GM12878 (cell line): ENCODE measurements around the gene CTXND2. TPM values are rescaled to one million over a fixed set of nuclear protein-coding genes. Genes with fewer than 3 reads are reported as not detected.

Experiments
- ATAC-seq: fragments of 200-7000 bp; cut with Tn5 transposase; 3 replicates; pipeline ENCODE4 v1.9.1; 2020; ENCODE audit warnings: mild to moderate bottlenecking, moderate library complexity
- BruUV-seq: library from RNA; stranded (reverse); fragments of 400-500 nt; replicated peaks from 2 replicates; lab custom pipeline; 2021; lab: Mats Ljungman, UMichigan
- CTCF ChIA-PET: fragments of 300-600 bp; sonication (Branson Sonifier 250); formaldehyde crosslinking; extraction: SDS; loops from one replicate; lab custom pipeline; 2021; ENCODE audit warnings: inconsistent platforms; lab: Yijun Ruan, JAX
- POLR2A ChIA-PET: fragments of 350-600 bp; formaldehyde crosslinking; extraction: SDS; loops from one replicate; lab custom pipeline; 2021; ENCODE audit warnings: inconsistent platforms; lab: Charles Lee
- RAD21 ChIA-PET: fragments of 300-600 bp; sonication (Branson Sonifier 250); formaldehyde crosslinking; loops from one replicate; lab custom pipeline; 2023; ENCODE audit warnings: antibody characterized with exemption; ENCODE audit not compliant: unreplicated experiment; lab: Charles Lee
- SMC1A ChIA-PET: fragments of 300-600 bp; sonication (Branson Sonifier 250); formaldehyde crosslinking; loops from one replicate; lab custom pipeline; 2023; ENCODE audit not compliant: unreplicated experiment, uncharacterized antibody; lab: Charles Lee
- DNase-seq: peaks from one replicate; pipeline ENCODE4 v3.0.0-alpha.2; 2011; ENCODE audit warnings: low read depth, low spot score
- FAIRE-seq: peaks from 3 replicates; lab custom pipeline; 2011; peaks lifted over from hg19 to GRCh38; lab: Jason Lieb, UNC
- H2AFZ ChIP-seq: 2 replicates; pipeline ENCODE4 v1.6.0; 2011; ENCODE audit warnings: low read depth, low read length, control low read depth; ENCODE audit not compliant: control insufficient read depth
- H3K27ac ChIP-seq: 2 replicates; pipeline ENCODE4 v1.5.1; 2011; ENCODE audit warnings: control low read depth; ENCODE audit not compliant: control insufficient read depth, insufficient read depth
- H3K27me3 ChIP-seq, 2 experiments: replicated peaks in 1 of 2; 2 replicates each; pipeline versions ENCODE4 v1.6.0 to v1.6.1; 2011; ENCODE audit warnings: low read length in 1 of 2; ENCODE audit not compliant: control insufficient read depth in 2 of 2, insufficient read depth in 2 of 2
- H3K36me3 ChIP-seq, 2 experiments: 2 replicates each; pipeline ENCODE4 v1.5.1; 2011; ENCODE audit warnings: low read length in 1 of 2; ENCODE audit not compliant: control insufficient read depth in 2 of 2, insufficient read depth in 2 of 2
- H3K4me1 ChIP-seq: 2 replicates; pipeline ENCODE4 v1.6.1; 2011; ENCODE audit warnings: mild to moderate bottlenecking, low read length, moderate library complexity, mixed read lengths; ENCODE audit not compliant: control insufficient read depth, insufficient read depth
- H3K4me2 ChIP-seq: 2 replicates; pipeline ENCODE4 v1.6.0; 2011; ENCODE audit warnings: control low read depth; ENCODE audit not compliant: control insufficient read depth, insufficient read depth
- H3K4me3 ChIP-seq: fragments of 200-600 bp; sonication (generic); 2 replicates; pipeline ENCODE4 v1.5.1; 2016
- H3K79me2 ChIP-seq: 2 replicates; pipeline ENCODE4 v1.6.0; 2011; ENCODE audit warnings: low read length; ENCODE audit not compliant: control insufficient read depth, insufficient read depth
- H3K9ac ChIP-seq: 2 replicates; pipeline ENCODE4 v1.8.0; 2011; ENCODE audit warnings: low read length, control low read depth, mixed read lengths; ENCODE audit not compliant: control insufficient read depth, insufficient read depth
- H3K9me3 ChIP-seq: replicated peaks from 3 replicates; pipeline ENCODE4 v1.5.1; 2011; ENCODE audit warnings: mild to moderate bottlenecking, low read length; ENCODE audit not compliant: control insufficient read depth, insufficient read depth
- H4K20me1 ChIP-seq: 2 replicates; pipeline ENCODE4 v1.6.0; 2011; ENCODE audit not compliant: control insufficient read depth, insufficient read depth
- FOXK2 ChIP-seq: fragments of 450-650 bp; IDR thresholded peaks from 2 replicates; pipeline ENCODE4 v1.6.1; 2017; ENCODE audit warnings: mild to moderate bottlenecking, moderate library complexity
- IRF3 ChIP-seq: fragments of 450-650 bp; IDR thresholded peaks from 2 replicates; pipeline ENCODE4 v1.6.1; 2014; ENCODE audit warnings: mild to moderate bottlenecking
- IRF5 ChIP-seq: fragments of 450-650 bp; IDR thresholded peaks from 2 replicates; pipeline ENCODE4 v1.6.1; 2017; ENCODE audit warnings: borderline replicate concordance
- JUND ChIP-seq: IDR thresholded peaks from 2 replicates; pipeline ENCODE4 v1.6.1; 2012; ENCODE audit warnings: low read depth, mild to moderate bottlenecking, low read length, improper control_type of control experiment, moderate library complexity
- LARP7 ChIP-seq: fragments of 450-650 bp; IDR thresholded peaks from 2 replicates; pipeline ENCODE4 v1.6.1; 2017; ENCODE audit warnings: mild to moderate bottlenecking
- NR2C2 ChIP-seq: IDR thresholded peaks from 2 replicates; pipeline ENCODE4 v1.6.1; 2011; ENCODE audit warnings: borderline replicate concordance, low read depth; ENCODE audit not compliant: control insufficient read depth, insufficient read length
- PKNOX1 ChIP-seq: fragments of 450-650 bp; IDR thresholded peaks from 2 replicates; pipeline ENCODE4 v1.6.1; 2016; ENCODE audit warnings: mild to moderate bottlenecking
- POLR2A ChIP-seq: IDR thresholded peaks from 2 replicates; pipeline ENCODE4 v1.6.1; 2011; ENCODE audit warnings: low read depth, mild to moderate bottlenecking, low read length
- RELB ChIP-seq: fragments of 450-650 bp; IDR thresholded peaks from 2 replicates; pipeline ENCODE4 v1.6.1; 2017; ENCODE audit warnings: low read depth, mild to moderate bottlenecking, moderate library complexity
- SMAD1 ChIP-seq: fragments of 450-650 bp; IDR thresholded peaks from 2 replicates; pipeline ENCODE4 v1.6.1; 2018; ENCODE audit warnings: mild to moderate bottlenecking, low read depth; ENCODE audit not compliant: partially characterized antibody
- TAF1 ChIP-seq: IDR thresholded peaks from 2 replicates; pipeline ENCODE4 v1.6.1; 2011; ENCODE audit warnings: mild to moderate bottlenecking, low read depth, low read length, borderline replicate concordance
- TCF7 ChIP-seq: IDR thresholded peaks from 2 replicates; pipeline ENCODE4 v1.6.1; 2014; ENCODE audit warnings: antibody characterized with exemption, borderline replicate concordance
- ZSCAN29 ChIP-seq: fragments of 450-650 bp; IDR thresholded peaks from 2 replicates; pipeline ENCODE4 v1.6.1; 2017; ENCODE audit warnings: mild to moderate bottlenecking, moderate library complexity
- WGBS: methylation state at CpG from one replicate; pipeline ENCODE4 v1.1.6; 2016; ENCODE audit warnings: low lambda C conversion rate; ENCODE audit not compliant: insufficient replicate concordance, insufficient coverage; ENCODE audit errors: missing lambda C conversion rate; 5-methylcytosine and 5-hydroxymethylcytosine counted together
- in situ Hi-C: fragments of 300-500 bp; cut with MboI; formaldehyde crosslinking; loops from 9 replicates; pipeline ENCODE4 v1.14.3; 2018; ENCODE audit warnings: mixed read lengths
- intact Hi-C: fragments of 100-400 bp; cut with micrococcal nuclease; formaldehyde crosslinking; loops from one replicate; pipeline ENCODE4 v1.14.2; 2022; ENCODE audit not compliant: unreplicated experiment
- polyA plus RNA-seq, 11 experiments: library from polyadenylated mRNA; depleted of rRNA in 4 of 11; unstranded in 6 of 11; stranded (reverse) in 5 of 11; fragments of >200 nt; fragmentation: Nextera tagmentation in 4 of 11; fragmentation: Illumina TruSeq in 1 of 11; extraction: Ambion mirVana in 4 of 11; extraction: Trizol in 1 of 11; gene quantifications; 1 replicate in 1 of 11; 2 replicates in 10 of 11; pipeline versions ENCODE4 v1.2.1 to v1.2.3, GENCODE V29; 2011 to 2016; ENCODE audit warnings: inconsistent platforms in 2 of 11, missing spikeins in 2 of 11, low read depth in 1 of 11
- total RNA-seq, 4 experiments: library from RNA; depleted of rRNA in 3 of 4; stranded (reverse); fragments of >200 nt in 3 of 4; fragmentation: Illumina TruSeq in 1 of 4; extraction: Trizol in 1 of 4; gene quantifications; 2 replicates each; pipeline versions ENCODE4 v1.2.1 to v1.2.3, GENCODE V29; 2013 to 2021
- TF ChIP-seq, protein P1 (sequence below): IDR thresholded peaks from 2 replicates; pipeline ENCODE4 v1.6.1; 2011; ENCODE audit warnings: low read depth, low read length, improper control_type of control experiment, borderline replicate concordance

Gene CTXND2
- total and polyA plus RNA-seq, 10 of the 15 experiments (the other 5 are each of a cell fraction or from before 2014, with no cell fraction given), result not detected

- TF ChIP-seq RELB, result no peak
- no peak for TF ChIP-seq TCF7
- no peak for TF ChIP-seq SMAD1
- no peak for TF ChIP-seq ZSCAN29
- no peak for TF ChIP-seq IRF5
- TF ChIP-seq FOXK2, result no peak
These were observed 40.7 kb downstream of the CTXND2 start (continued) for GRCh38 chr1:150927624-150928023.

- H4K20me1 ChIP-seq, result no peaks in the 10 kb centered on the region
- no peaks in the 10 kb centered on the region for H3K27me3 ChIP-seq
- H3K79me2 ChIP-seq, result peaks cover 16% of the 10 kb centered on the region
- WGBS, result 95% methylated on average over 3 of the region's 3 CpGs
- CTCF ChIA-PET, result no interaction called here
- in situ Hi-C loops, result no loop called here
- no TSS peak for BruUV-seq
- H3K9ac ChIP-seq, result no peak overlapping the region
- H3K4me3 ChIP-seq, result no peak overlapping the region
- RAD21 ChIA-PET, result interaction anchor here (0.7 kb wide), 1 partner anchor 142 kb away, joined by 3 read pairs; no protein-coding TSS in a partner anchor
- H3K9me3 ChIP-seq, result peaks cover 5% of the 10 kb centered on the region
- H3K36me3 ChIP-seq, result peaks cover 4 to 20% of the 10 kb centered on the region in 2 experiments
- no peak for FAIRE-seq
- ATAC-seq, result no peak
- intact Hi-C loops, result loop anchor here (5.0 to 10.0 kb wide), 3 partner anchors 93 to 366 kb away; partner anchors contain the start of gene ENSA
- SMC1A ChIA-PET, result interaction anchor here (2.6 kb wide), 1 partner anchor 163 kb away, joined by 8 read pairs; the partner anchor contains the start of gene CTSS
- no peak overlapping the region for H3K27ac ChIP-seq
- H3K4me1 ChIP-seq, result peaks cover 4% of the 10 kb centered on the region
- POLR2A ChIA-PET, result interaction anchor here (0.6 to 1.0 kb wide), 3 partner anchors 29 to 325 kb away, joined by 4 to 8 read pairs (median 4); no protein-coding TSS in a partner anchor
- H3K4me2 ChIP-seq, result no peak overlapping the region
- no peak overlapping the region for H2AFZ ChIP-seq
- DNase-seq, result no peak
- TF ChIP-seq JUND (no peak), TCF7 (no peak), IRF5 (no peak), TAF1 (no peak), IRF3 (no peak), LARP7 (no peak), POLR2A (no peak), NR2C2 (no peak), PKNOX1 (no peak)
- TF ChIP-seq, protein P1, sequence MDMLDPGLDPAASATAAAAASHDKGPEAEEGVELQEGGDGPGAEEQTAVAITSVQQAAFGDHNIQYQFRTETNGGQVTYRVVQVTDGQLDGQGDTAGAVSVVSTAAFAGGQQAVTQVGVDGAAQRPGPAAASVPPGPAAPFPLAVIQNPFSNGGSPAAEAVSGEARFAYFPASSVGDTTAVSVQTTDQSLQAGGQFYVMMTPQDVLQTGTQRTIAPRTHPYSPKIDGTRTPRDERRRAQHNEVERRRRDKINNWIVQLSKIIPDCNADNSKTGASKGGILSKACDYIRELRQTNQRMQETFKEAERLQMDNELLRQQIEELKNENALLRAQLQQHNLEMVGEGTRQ, result no peak
These were observed 41.4 kb downstream of the CTXND2 start for GRCh38 chr1:150928286-150928685.
